ENCODE results near the gene CDC42SE2.

GRCh38 chr5:131261483-131261882 is 2.4 kb upstream of the CDC42SE2 start:
- TF ChIP-seq CTCF (IDR thresholded peaks at IDR 0.05) (no peak), POLR2A (IDR thresholded peaks at IDR 0.05) (no peak)

Measured in right lobe of liver (tissue), 4 donors.